ENCODE data around the gene RABGAP1L. TPM values are rescaled to one million over a fixed set of nuclear protein-coding genes. Genes with fewer than 3 reads are reported as not detected.

RABGAP1L gene
- total RNA-seq, 6 experiments from 2014 or later: 11.7 to 23.1 (median 18.5) TPM

- no peaks in the 10 kb centered on the region for H3K27me3 ChIP-seq
- no peaks in the 10 kb centered on the region for H3K9me3 ChIP-seq
- H3K4me3 ChIP-seq: no peak overlapping the region
- DNase-seq: no peak
- ATAC-seq: no peak
- intact Hi-C loops (cut with DNase I): no loop called here
- TF ChIP-seq POLR2A (IDR thresholded peaks at IDR 0.05): no peak
- TF ChIP-seq, protein P1, sequence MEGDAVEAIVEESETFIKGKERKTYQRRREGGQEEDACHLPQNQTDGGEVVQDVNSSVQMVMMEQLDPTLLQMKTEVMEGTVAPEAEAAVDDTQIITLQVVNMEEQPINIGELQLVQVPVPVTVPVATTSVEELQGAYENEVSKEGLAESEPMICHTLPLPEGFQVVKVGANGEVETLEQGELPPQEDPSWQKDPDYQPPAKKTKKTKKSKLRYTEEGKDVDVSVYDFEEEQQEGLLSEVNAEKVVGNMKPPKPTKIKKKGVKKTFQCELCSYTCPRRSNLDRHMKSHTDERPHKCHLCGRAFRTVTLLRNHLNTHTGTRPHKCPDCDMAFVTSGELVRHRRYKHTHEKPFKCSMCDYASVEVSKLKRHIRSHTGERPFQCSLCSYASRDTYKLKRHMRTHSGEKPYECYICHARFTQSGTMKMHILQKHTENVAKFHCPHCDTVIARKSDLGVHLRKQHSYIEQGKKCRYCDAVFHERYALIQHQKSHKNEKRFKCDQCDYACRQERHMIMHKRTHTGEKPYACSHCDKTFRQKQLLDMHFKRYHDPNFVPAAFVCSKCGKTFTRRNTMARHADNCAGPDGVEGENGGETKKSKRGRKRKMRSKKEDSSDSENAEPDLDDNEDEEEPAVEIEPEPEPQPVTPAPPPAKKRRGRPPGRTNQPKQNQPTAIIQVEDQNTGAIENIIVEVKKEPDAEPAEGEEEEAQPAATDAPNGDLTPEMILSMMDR (IDR thresholded peaks at IDR 0.05): no peak
- H3K4me1 ChIP-seq: peaks cover 0 to 4% (median 0%) of the 10 kb centered on the region in 4 donors
- 53% methylated on average over 1 of the region's 1 CpG for WGBS (ENCODE audit: insufficient coverage, low coverage, low lambda C conversion rate, missing lambda C conversion rate)
- H3K27ac ChIP-seq: no peak overlapping the region
- H3K36me3 ChIP-seq: no peaks in the 10 kb centered on the region
Observed at GRCh38 chr1:174788981-174789380, 629.7 kb downstream of the RABGAP1L start.

DNA sequence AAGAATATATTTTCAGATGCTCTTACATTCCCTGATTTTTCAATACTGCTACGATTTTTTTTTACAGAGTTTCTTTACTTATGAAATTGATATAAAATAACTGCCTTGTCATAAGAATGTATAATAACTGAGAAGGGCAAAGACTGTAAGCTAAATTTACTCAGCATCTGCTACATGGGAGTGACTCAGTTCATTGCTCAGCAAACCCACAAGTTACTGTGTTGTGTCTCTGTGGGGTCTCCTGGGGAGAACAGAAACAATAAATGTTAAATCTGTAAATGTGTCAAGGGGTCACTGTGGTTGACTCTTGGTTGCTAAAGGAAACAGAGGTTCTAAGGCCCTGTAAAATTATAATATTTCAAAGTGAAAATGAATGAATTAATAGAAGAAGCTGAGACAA lies 630.1 kb downstream of the RABGAP1L start:
- H3K9me3 ChIP-seq: no peaks in the 10 kb centered on the region
- ATAC-seq (no peak), DNase-seq (no peak)
- intact Hi-C loops (cut with DNase I): no loop called here
- WGBS (ENCODE audit: insufficient coverage, low coverage, low lambda C conversion rate, missing lambda C conversion rate): 71% methylated on average over 1 of the region's 1 CpG
- H3K27ac ChIP-seq: no peak overlapping the region
- peaks cover 0 to 4% (median 0%) of the 10 kb centered on the region in 4 donors for H3K4me1 ChIP-seq
- TF ChIP-seq POLR2A (IDR thresholded peaks at IDR 0.05): no peak
- TF ChIP-seq, protein P1 (IDR thresholded peaks at IDR 0.05): no peak
- no peak overlapping the region for H3K4me3 ChIP-seq
- no peaks in the 10 kb centered on the region for H3K36me3 ChIP-seq
- H3K27me3 ChIP-seq: no peaks in the 10 kb centered on the region

GRCh38 chr1:174791863-174792262 lies 632.5 kb downstream of the RABGAP1L start:
- Histone ChIP-seq H3K4me1 (peaks cover 0 to 4% (median 0%) of the 10 kb centered on the region in 4 donors), H3K27me3 (no peaks in the 10 kb centered on the region), H3K36me3 (no peaks in the 10 kb centered on the region), H3K27ac (no peak overlapping the region), H3K4me3 (no peak overlapping the region), H3K9me3 (no peaks in the 10 kb centered on the region)
- no peak for ATAC-seq
- WGBS (ENCODE audit: insufficient coverage, low coverage, low lambda C conversion rate, missing lambda C conversion rate): 41% methylated on average over 2 of the region's 2 CpGs
- intact Hi-C loops (cut with DNase I): no loop called here
- TF ChIP-seq, protein P1 (IDR thresholded peaks at IDR 0.05): no peak
- no peak for TF ChIP-seq POLR2A (IDR thresholded peaks at IDR 0.05)
- no peak for DNase-seq

DNA sequence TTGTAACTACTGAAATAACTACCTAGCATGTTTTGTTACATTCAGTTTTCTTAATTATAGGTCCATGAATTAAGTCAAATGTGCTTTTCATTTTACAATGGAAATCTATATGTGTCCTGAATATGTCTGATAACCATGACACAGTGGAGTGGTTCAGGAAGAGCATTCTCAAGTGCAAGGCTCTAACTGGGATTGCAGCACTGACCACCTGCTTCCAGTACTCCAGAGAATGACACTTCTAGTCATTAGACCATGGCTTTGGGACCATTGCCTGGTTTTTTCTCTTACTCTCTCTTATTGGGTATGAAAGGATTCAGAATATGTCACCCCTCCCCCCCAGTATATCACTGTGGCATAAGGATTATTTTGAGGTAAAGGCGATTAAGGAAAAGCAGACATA lies 635.5 kb downstream of the RABGAP1L start:
- 100% methylated on average over 1 of the region's 1 CpG for WGBS (ENCODE audit: insufficient coverage, low coverage, low lambda C conversion rate, missing lambda C conversion rate)
- no peak for TF ChIP-seq POLR2A (IDR thresholded peaks at IDR 0.05)
- TF ChIP-seq, protein P1 (IDR thresholded peaks at IDR 0.05): no peak
- Histone ChIP-seq H3K27ac (no peak overlapping the region), H3K4me1 (peaks cover 0 to 7% (median 0%) of the 10 kb centered on the region in 4 donors), H3K9me3 (no peaks in the 10 kb centered on the region), H3K36me3 (no peaks in the 10 kb centered on the region), H3K27me3 (no peaks in the 10 kb centered on the region), H3K4me3 (no peak overlapping the region)
- DNase-seq (no peak), ATAC-seq (no peak)
- intact Hi-C loops (cut with DNase I): no loop called here

DNA sequence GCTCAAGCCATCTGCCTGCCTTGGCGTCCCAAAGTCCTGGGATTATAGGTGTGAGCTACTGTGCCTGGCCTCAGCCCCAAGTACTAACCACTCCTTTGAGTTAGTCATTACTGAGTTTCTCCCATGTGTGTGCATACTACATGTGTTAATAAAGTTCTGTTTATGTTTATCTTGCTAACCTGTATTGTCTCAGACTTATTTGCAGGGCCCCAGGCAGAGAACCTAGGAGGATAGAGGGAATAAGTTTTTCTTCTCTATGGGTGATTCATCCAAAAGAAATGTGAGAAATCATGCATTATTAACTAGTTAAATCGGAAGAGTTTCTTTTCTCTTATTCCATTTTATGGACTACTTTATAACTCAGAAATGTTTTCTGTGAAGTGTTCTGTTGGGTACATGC lies 636.5 kb downstream of the RABGAP1L start:
- ATAC-seq: no peak
- TF ChIP-seq POLR2A (IDR thresholded peaks at IDR 0.05): no peak
- TF ChIP-seq, protein P1 (IDR thresholded peaks at IDR 0.05): no peak

More for the DNA sequence above, 636.5 kb downstream of the RABGAP1L start:
- Histone ChIP-seq H3K27ac (no peak overlapping the region), H3K9me3 (no peaks in the 10 kb centered on the region), H3K27me3 (no peaks in the 10 kb centered on the region), H3K4me3 (no peak overlapping the region), H3K4me1 (peaks cover 0 to 7% (median 0%) of the 10 kb centered on the region in 4 donors), H3K36me3 (no peaks in the 10 kb centered on the region)
- 100% methylated on average over 2 of the region's 2 CpGs for WGBS (ENCODE audit: insufficient coverage, low coverage, low lambda C conversion rate, missing lambda C conversion rate)
- DNase-seq: no peak
- intact Hi-C loops (cut with DNase I): no loop called here

All from right lobe of liver (tissue), 6 donors.